GM12878 (cell line): ENCODE results near the gene FADS3. TPM values are rescaled to one million over a fixed set of nuclear protein-coding genes. Genes with fewer than 3 reads are reported as not detected.

Experiments used
- ATAC-seq: fragments of 200-7000 bp; cut with Tn5 transposase; 3 replicates; pipeline ENCODE4 v1.9.1; 2020; ENCODE audit warnings: mild to moderate bottlenecking, moderate library complexity
- BruUV-seq: library from RNA; stranded (reverse); fragments of 400-500 nt; replicated peaks from 2 replicates; lab custom pipeline; 2021; lab: Mats Ljungman, UMichigan
- CTCF ChIA-PET: fragments of 300-600 bp; sonication (Branson Sonifier 250); formaldehyde crosslinking; extraction: SDS; loops from one replicate; lab custom pipeline; 2021; ENCODE audit warnings: inconsistent platforms; lab: Yijun Ruan, JAX
- POLR2A ChIA-PET: fragments of 350-600 bp; formaldehyde crosslinking; extraction: SDS; loops from one replicate; lab custom pipeline; 2021; ENCODE audit warnings: inconsistent platforms; lab: Charles Lee
- RAD21 ChIA-PET: fragments of 300-600 bp; sonication (Branson Sonifier 250); formaldehyde crosslinking; loops from one replicate; lab custom pipeline; 2023; ENCODE audit warnings: antibody characterized with exemption; ENCODE audit not compliant: unreplicated experiment; lab: Charles Lee
- SMC1A ChIA-PET: fragments of 300-600 bp; sonication (Branson Sonifier 250); formaldehyde crosslinking; loops from one replicate; lab custom pipeline; 2023; ENCODE audit not compliant: unreplicated experiment, uncharacterized antibody; lab: Charles Lee
- DNase-seq: peaks from one replicate; pipeline ENCODE4 v3.0.0-alpha.2; 2011; ENCODE audit warnings: low read depth, low spot score
- FAIRE-seq: peaks from 3 replicates; lab custom pipeline; 2011; peaks lifted over from hg19 to GRCh38; lab: Jason Lieb, UNC
- H2AFZ ChIP-seq: 2 replicates; pipeline ENCODE4 v1.6.0; 2011; ENCODE audit warnings: low read depth, low read length, control low read depth; ENCODE audit not compliant: control insufficient read depth
- H3K27ac ChIP-seq: 2 replicates; pipeline ENCODE4 v1.5.1; 2011; ENCODE audit warnings: control low read depth; ENCODE audit not compliant: control insufficient read depth, insufficient read depth
- H3K27me3 ChIP-seq, 2 experiments: replicated peaks in 1 of 2; 2 replicates each; pipeline versions ENCODE4 v1.6.0 to v1.6.1; 2011; ENCODE audit warnings: low read length in 1 of 2; ENCODE audit not compliant: control insufficient read depth in 2 of 2, insufficient read depth in 2 of 2
- H3K36me3 ChIP-seq, 2 experiments: 2 replicates each; pipeline ENCODE4 v1.5.1; 2011; ENCODE audit warnings: low read length in 1 of 2; ENCODE audit not compliant: control insufficient read depth in 2 of 2, insufficient read depth in 2 of 2
- H3K4me1 ChIP-seq: 2 replicates; pipeline ENCODE4 v1.6.1; 2011; ENCODE audit warnings: mild to moderate bottlenecking, low read length, moderate library complexity, mixed read lengths; ENCODE audit not compliant: control insufficient read depth, insufficient read depth
- H3K4me2 ChIP-seq: 2 replicates; pipeline ENCODE4 v1.6.0; 2011; ENCODE audit warnings: control low read depth; ENCODE audit not compliant: control insufficient read depth, insufficient read depth
- H3K4me3 ChIP-seq: fragments of 200-600 bp; sonication (generic); 2 replicates; pipeline ENCODE4 v1.5.1; 2016
- H3K79me2 ChIP-seq: 2 replicates; pipeline ENCODE4 v1.6.0; 2011; ENCODE audit warnings: low read length; ENCODE audit not compliant: control insufficient read depth, insufficient read depth
- H3K9ac ChIP-seq: 2 replicates; pipeline ENCODE4 v1.8.0; 2011; ENCODE audit warnings: low read length, control low read depth, mixed read lengths; ENCODE audit not compliant: control insufficient read depth, insufficient read depth
- H3K9me3 ChIP-seq: replicated peaks from 3 replicates; pipeline ENCODE4 v1.5.1; 2011; ENCODE audit warnings: mild to moderate bottlenecking, low read length; ENCODE audit not compliant: control insufficient read depth, insufficient read depth
- H4K20me1 ChIP-seq: 2 replicates; pipeline ENCODE4 v1.6.0; 2011; ENCODE audit not compliant: control insufficient read depth, insufficient read depth
- ASH2L ChIP-seq: fragments of 300-600, 200-600 bp; sonication (generic); IDR thresholded peaks from 2 replicates; pipeline ENCODE4 v1.6.1; 2017; ENCODE audit warnings: low read depth, mild to moderate bottlenecking, borderline replicate concordance
- BACH1 ChIP-seq: fragments of 450-650 bp; IDR thresholded peaks from 2 replicates; pipeline ENCODE4 v1.6.1; 2017; ENCODE audit warnings: mild to moderate bottlenecking, borderline replicate concordance
- BMI1 ChIP-seq: fragments of 450-650 bp; IDR thresholded peaks from 2 replicates; pipeline ENCODE4 v1.6.1; 2016; ENCODE audit warnings: mild to moderate bottlenecking, moderate library complexity, borderline replicate concordance
- GATAD2B ChIP-seq: fragments of 450-650 bp; conservative IDR thresholded peaks from 2 replicates; pipeline ENCODE4 v1.6.1; 2017; ENCODE audit warnings: low read depth, mild to moderate bottlenecking, moderate library complexity
- HDAC6 ChIP-seq: fragments of 200-600 bp; sonication (generic); IDR thresholded peaks from one replicate; pipeline ENCODE4 v1.8.0; 2017; ENCODE audit warnings: antibody characterized with exemption; ENCODE audit not compliant: unreplicated experiment
- KLF5 ChIP-seq: fragments of 450-650 bp; IDR thresholded peaks from 2 replicates; pipeline ENCODE4 v1.6.1; 2014; ENCODE audit warnings: mild to moderate bottlenecking; ENCODE audit not compliant: partially characterized antibody
- MLLT1 ChIP-seq: fragments of 450-650 bp; IDR thresholded peaks from 2 replicates; pipeline ENCODE4 v1.6.1; 2016; ENCODE audit warnings: mild to moderate bottlenecking
- NR2C1 ChIP-seq: fragments of 450-650 bp; IDR thresholded peaks from 2 replicates; pipeline ENCODE4 v1.6.1; 2017; ENCODE audit warnings: antibody characterized with exemption, mild to moderate bottlenecking, moderate library complexity
- SMARCA5 ChIP-seq: fragments of 450-650 bp; IDR thresholded peaks from 2 replicates; pipeline ENCODE4 v1.6.1; 2017; ENCODE audit warnings: mild to moderate bottlenecking
- STAT1 ChIP-seq: fragments of 450-650 bp; conservative IDR thresholded peaks from 2 replicates; pipeline ENCODE4 v1.6.1; 2014; ENCODE audit warnings: antibody characterized with exemption, mild to moderate bottlenecking
- YY1 ChIP-seq: IDR thresholded peaks from 2 replicates; pipeline ENCODE4 v1.6.1; 2011; ENCODE audit warnings: low read depth, mild to moderate bottlenecking, low read length
- WGBS: methylation state at CpG from one replicate; pipeline ENCODE4 v1.1.6; 2016; ENCODE audit warnings: low lambda C conversion rate; ENCODE audit not compliant: insufficient replicate concordance, insufficient coverage; ENCODE audit errors: missing lambda C conversion rate; 5-methylcytosine and 5-hydroxymethylcytosine counted together
- in situ Hi-C: fragments of 300-500 bp; cut with MboI; formaldehyde crosslinking; loops from 9 replicates; pipeline ENCODE4 v1.14.3; 2018; ENCODE audit warnings: mixed read lengths
- intact Hi-C: fragments of 100-400 bp; cut with micrococcal nuclease; formaldehyde crosslinking; loops from one replicate; pipeline ENCODE4 v1.14.2; 2022; ENCODE audit not compliant: unreplicated experiment
- polyA plus RNA-seq, 11 experiments: library from polyadenylated mRNA; depleted of rRNA in 4 of 11; unstranded in 6 of 11; stranded (reverse) in 5 of 11; fragments of >200 nt; fragmentation: Nextera tagmentation in 4 of 11; fragmentation: Illumina TruSeq in 1 of 11; extraction: Ambion mirVana in 4 of 11; extraction: Trizol in 1 of 11; gene quantifications; 1 replicate in 1 of 11; 2 replicates in 10 of 11; pipeline versions ENCODE4 v1.2.1 to v1.2.3, GENCODE V29; 2011 to 2016; ENCODE audit warnings: inconsistent platforms in 2 of 11, missing spikeins in 2 of 11, low read depth in 1 of 11
- total RNA-seq, 4 experiments: library from RNA; depleted of rRNA in 3 of 4; stranded (reverse); fragments of >200 nt in 3 of 4; fragmentation: Illumina TruSeq in 1 of 4; extraction: Trizol in 1 of 4; gene quantifications; 2 replicates each; pipeline versions ENCODE4 v1.2.1 to v1.2.3, GENCODE V29; 2013 to 2021
- TF ChIP-seq, protein P1 (sequence below): fragments of 450-650 bp; IDR thresholded peaks from 2 replicates; pipeline ENCODE4 v1.6.1; 2017; ENCODE audit warnings: low read depth, mild to moderate bottlenecking, moderate library complexity
- TF ChIP-seq, protein P2 (sequence below): IDR thresholded peaks from 2 replicates; pipeline ENCODE4 v1.6.1; 2012; ENCODE audit warnings: mild to moderate bottlenecking, low read depth, low read length

Gene FADS3
- total and polyA plus RNA-seq, 10 of the 15 experiments (the other 5 are each of a cell fraction or from before 2014, with no cell fraction given): 0.23 to 8.1 (median 4.2) TPM

DNA sequence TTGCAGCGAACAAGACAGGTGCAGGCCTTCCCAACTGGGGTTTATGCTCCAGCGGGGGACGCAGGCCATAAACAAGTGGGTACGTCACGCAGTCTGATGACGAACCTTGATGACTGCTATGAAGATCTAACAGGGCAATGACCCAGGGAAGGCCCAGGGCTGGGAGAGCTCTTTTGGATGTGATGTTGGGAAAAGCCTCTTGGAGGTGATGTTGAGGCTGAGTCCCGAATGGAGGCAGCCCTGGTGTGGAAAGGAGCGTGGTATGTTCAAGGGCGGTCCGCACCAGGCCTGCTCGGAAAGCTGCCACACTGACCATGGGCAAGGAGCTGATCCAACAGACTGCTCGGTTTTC, 57.4 kb downstream of the FADS3 start:
- SMC1A ChIA-PET: interaction anchor here (0.7 to 2.3 kb wide), 7 partner anchors 18 to 87 kb away, joined by 3 to 18 read pairs (median 4); no protein-coding TSS in a partner anchor
- RAD21 ChIA-PET: interaction anchor here (0.7 to 2.4 kb wide), 7 partner anchors 15 to 274 kb away, joined by 3 to 15 read pairs (median 4); partner anchors contain the start of gene FEN1
- TF ChIP-seq YY1: no peak
- TF ChIP-seq, protein P1, sequence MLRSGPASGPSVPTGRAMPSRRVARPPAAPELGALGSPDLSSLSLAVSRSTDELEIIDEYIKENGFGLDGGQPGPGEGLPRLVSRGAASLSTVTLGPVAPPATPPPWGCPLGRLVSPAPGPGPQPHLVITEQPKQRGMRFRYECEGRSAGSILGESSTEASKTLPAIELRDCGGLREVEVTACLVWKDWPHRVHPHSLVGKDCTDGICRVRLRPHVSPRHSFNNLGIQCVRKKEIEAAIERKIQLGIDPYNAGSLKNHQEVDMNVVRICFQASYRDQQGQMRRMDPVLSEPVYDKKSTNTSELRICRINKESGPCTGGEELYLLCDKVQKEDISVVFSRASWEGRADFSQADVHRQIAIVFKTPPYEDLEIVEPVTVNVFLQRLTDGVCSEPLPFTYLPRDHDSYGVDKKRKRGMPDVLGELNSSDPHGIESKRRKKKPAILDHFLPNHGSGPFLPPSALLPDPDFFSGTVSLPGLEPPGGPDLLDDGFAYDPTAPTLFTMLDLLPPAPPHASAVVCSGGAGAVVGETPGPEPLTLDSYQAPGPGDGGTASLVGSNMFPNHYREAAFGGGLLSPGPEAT: no peak
- TF ChIP-seq BACH1: no peak
- TF ChIP-seq, protein P2, sequence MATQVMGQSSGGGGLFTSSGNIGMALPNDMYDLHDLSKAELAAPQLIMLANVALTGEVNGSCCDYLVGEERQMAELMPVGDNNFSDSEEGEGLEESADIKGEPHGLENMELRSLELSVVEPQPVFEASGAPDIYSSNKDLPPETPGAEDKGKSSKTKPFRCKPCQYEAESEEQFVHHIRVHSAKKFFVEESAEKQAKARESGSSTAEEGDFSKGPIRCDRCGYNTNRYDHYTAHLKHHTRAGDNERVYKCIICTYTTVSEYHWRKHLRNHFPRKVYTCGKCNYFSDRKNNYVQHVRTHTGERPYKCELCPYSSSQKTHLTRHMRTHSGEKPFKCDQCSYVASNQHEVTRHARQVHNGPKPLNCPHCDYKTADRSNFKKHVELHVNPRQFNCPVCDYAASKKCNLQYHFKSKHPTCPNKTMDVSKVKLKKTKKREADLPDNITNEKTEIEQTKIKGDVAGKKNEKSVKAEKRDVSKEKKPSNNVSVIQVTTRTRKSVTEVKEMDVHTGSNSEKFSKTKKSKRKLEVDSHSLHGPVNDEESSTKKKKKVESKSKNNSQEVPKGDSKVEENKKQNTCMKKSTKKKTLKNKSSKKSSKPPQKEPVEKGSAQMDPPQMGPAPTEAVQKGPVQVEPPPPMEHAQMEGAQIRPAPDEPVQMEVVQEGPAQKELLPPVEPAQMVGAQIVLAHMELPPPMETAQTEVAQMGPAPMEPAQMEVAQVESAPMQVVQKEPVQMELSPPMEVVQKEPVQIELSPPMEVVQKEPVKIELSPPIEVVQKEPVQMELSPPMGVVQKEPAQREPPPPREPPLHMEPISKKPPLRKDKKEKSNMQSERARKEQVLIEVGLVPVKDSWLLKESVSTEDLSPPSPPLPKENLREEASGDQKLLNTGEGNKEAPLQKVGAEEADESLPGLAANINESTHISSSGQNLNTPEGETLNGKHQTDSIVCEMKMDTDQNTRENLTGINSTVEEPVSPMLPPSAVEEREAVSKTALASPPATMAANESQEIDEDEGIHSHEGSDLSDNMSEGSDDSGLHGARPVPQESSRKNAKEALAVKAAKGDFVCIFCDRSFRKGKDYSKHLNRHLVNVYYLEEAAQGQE: no peak
- no peak; the same call in 1 of the 2 replicates for TF ChIP-seq MLLT1
- no peak for TF ChIP-seq NR2C1
- TF ChIP-seq SMARCA5: no peak
- no peak for TF ChIP-seq HDAC6
- no peak for TF ChIP-seq KLF5
- TF ChIP-seq GATAD2B: no peak
- no peak for TF ChIP-seq STAT1
- TF ChIP-seq ASH2L: no peak
- TF ChIP-seq BMI1: no peak
- Histone ChIP-seq H2AFZ (no peak overlapping the region), H3K36me3 (peaks cover 10 to 17% of the 10 kb centered on the region in 2 experiments), H3K9ac (peak overlapping the region; percentile 72), H3K27ac (peak overlapping the region; percentile 95), H3K79me2 (peaks cover 82% of the 10 kb centered on the region), H3K27me3 (no peaks in the 10 kb centered on the region), H3K4me1 (peaks cover 36% of the 10 kb centered on the region), H3K4me2 (peak overlapping the region; percentile 87), H4K20me1 (no peaks in the 10 kb centered on the region), H3K9me3 (no peaks in the 10 kb centered on the region), H3K4me3 (peak overlapping the region; percentile 33; the same call in 1 of the 2 replicates)
- ATAC-seq (no peak), FAIRE-seq (no peak), DNase-seq (no peak)
- WGBS: 96% methylated on average over 12 of the region's 12 CpGs
- in situ Hi-C loops: no loop called here
- intact Hi-C loops: loop anchor here (2.0 kb wide), 1 partner anchor 41 kb away; the partner anchor contains the start of genes FEN1 and TMEM258
- CTCF ChIA-PET: interaction anchor here (0.7 to 2.4 kb wide), 10 partner anchors 16 to 274 kb away, joined by 3 to 23 read pairs (median 5); partner anchors contain the start of genes FADS1 and FEN1
- BruUV-seq: no TSS peak
- POLR2A ChIA-PET: interaction anchor here (1.1 to 4.8 kb wide), 9 partner anchors 13 to 78 kb away, joined by 3 to 76 read pairs (median 6); partner anchors contain the start of genes FADS1, FEN1 and TMEM258
